Caco-2 (cell line): ENCODE data around the gene ATP13A1. TPM values are rescaled to one million over a fixed set of nuclear protein-coding genes. Genes with fewer than 3 reads are reported as not detected.

Source experiments
- BruUV-seq: library from RNA; stranded (reverse); fragments of 400-500 nt; replicated peaks from 2 replicates; lab custom pipeline; 2021; lab: Mats Ljungman, UMichigan
- CTCF ChIA-PET: fragments of 300-600 bp; sonication (Branson Sonifier 250); formaldehyde crosslinking; loops from one replicate; lab custom pipeline; 2022; ENCODE audit warnings: antibody characterized with exemption; lab: Charles Lee
- POLR2A ChIA-PET: fragments of 300-600 bp; sonication (Branson Sonifier 250); formaldehyde crosslinking; loops from one replicate; lab custom pipeline; 2022; ENCODE audit warnings: antibody characterized with exemption; lab: Charles Lee
- DNase-seq, 2 experiments: peaks; one replicate each; pipeline versions ENCODE4 v3.0.0 to v3.0.0-alpha.2; 2020 to 2022
- H3K27me3 ChIP-seq: replicated peaks from 2 replicates; pipeline ENCODE4 v1.6.0; 2011; ENCODE audit warnings: low read length; ENCODE audit not compliant: control insufficient read depth, insufficient read depth
- H3K36me3 ChIP-seq: 2 replicates; pipeline ENCODE4 v1.5.1; 2011; ENCODE audit warnings: low read length; ENCODE audit not compliant: control insufficient read depth, insufficient read depth
- H3K4me1 ChIP-seq: fragments of 250-450 bp; sonication (Bioruptor Pico); 2 replicates; pipeline ENCODE4 v1.5.1; 2020; ENCODE audit warnings: mild to moderate bottlenecking
- H3K4me3 ChIP-seq: 2 replicates; pipeline ENCODE4 v1.5.1; 2011; ENCODE audit warnings: low read depth, mild to moderate bottlenecking, control low read depth, low read length
- H3K9me3 ChIP-seq: fragments of 250-450 bp; sonication (Bioruptor Pico); 2 replicates; pipeline ENCODE4 v1.5.1; 2020; ENCODE audit warnings: mild to moderate bottlenecking, moderate library complexity
- H3K27ac Mint-ChIP-seq: one replicate; pipeline ENCODE4 v1.8.0; 2022; ENCODE audit warnings: mixed read lengths; ENCODE audit not compliant: unreplicated experiment
- H3K27me3 Mint-ChIP-seq: one replicate; pipeline ENCODE4 v1.8.0; 2022; ENCODE audit warnings: mixed read lengths; ENCODE audit not compliant: insufficient read depth, unreplicated experiment
- H3K36me3 Mint-ChIP-seq: one replicate; pipeline ENCODE4 v1.8.0; 2022; ENCODE audit warnings: mild to moderate bottlenecking, mixed read lengths; ENCODE audit not compliant: insufficient read depth, unreplicated experiment
- H3K4me1 Mint-ChIP-seq: one replicate; pipeline ENCODE4 v1.8.0; 2022; ENCODE audit warnings: low read depth, mixed read lengths; ENCODE audit not compliant: unreplicated experiment
- H3K4me3 Mint-ChIP-seq: one replicate; pipeline ENCODE4 v1.8.0; 2022; ENCODE audit warnings: mild to moderate bottlenecking, moderate library complexity, mixed read lengths; ENCODE audit not compliant: unreplicated experiment
- H3K9me3 Mint-ChIP-seq: one replicate; pipeline ENCODE4 v1.8.0; 2022; ENCODE audit warnings: mixed read lengths; ENCODE audit not compliant: unreplicated experiment
- CTCF ChIP-seq, 2 experiments: fragments of 200-600 bp in 1 of 2; IDR thresholded peaks; 1 replicate in 1 of 2; 2 replicates in 1 of 2; pipeline versions ENCODE4 v1.5.1 to v1.8.0; 2011 to 2022; ENCODE audit warnings: antibody characterized with exemption in 1 of 2, control low read depth in 1 of 2, inconsistent platforms in 1 of 2, low read depth in 1 of 2, low read length in 1 of 2, mild to moderate bottlenecking in 1 of 2, moderate library complexity in 1 of 2; ENCODE audit not compliant: insufficient read depth in 1 of 2, severe bottlenecking in 1 of 2, unreplicated experiment in 1 of 2
- intact Hi-C: fragments of 100-400 bp; cut with micrococcal nuclease; formaldehyde crosslinking; loops from one replicate; pipeline ENCODE4 v1.10.0; 2022; ENCODE audit not compliant: unreplicated experiment
- total RNA-seq: library from RNA; stranded (reverse); gene quantifications from 2 replicates; pipeline ENCODE4 v1.2.3, GENCODE V29; 2022

The ATP13A1 gene
- total RNA-seq, 1 experiment from 2014 or later: 83.0 TPM

- BruUV-seq: no TSS peak
- ChIA-PET POLR2A (no interaction called here), CTCF (interaction anchor here (0.6 kb wide), 1 partner anchor 448 kb away, joined by 6 read pairs; the partner anchor contains the start of gene NR2C2AP)
- no peaks in the 10 kb centered on the region for H3K9me3 ChIP-seq
- H3K4me3 ChIP-seq: no peak overlapping the region
- Mint-ChIP-seq H3K27me3 (no peaks in the 10 kb centered on the region), H3K36me3 (peaks cover 53% of the 10 kb centered on the region), H3K4me3 (no peak overlapping the region), H3K4me1 (no peaks in the 10 kb centered on the region), H3K9me3 (no peaks in the 10 kb centered on the region), H3K27ac (no peak overlapping the region)
- DNase-seq: no peak
- peaks cover 2% of the 10 kb centered on the region for H3K36me3 ChIP-seq
- H3K27me3 ChIP-seq: no peaks in the 10 kb centered on the region
- TF ChIP-seq CTCF (IDR thresholded peaks at IDR 0.05; ENCODE audit: insufficient read depth in 1 of 2, low read depth in 1 of 2, low read length in 1 of 2, severe bottlenecking in 1 of 2, unreplicated experiment in 1 of 2): no peak
- intact Hi-C loops: no loop called here
- H3K4me1 ChIP-seq: no peaks in the 10 kb centered on the region
Measured at GRCh38 chr19:19651076-19651475, 12.4 kb downstream of the ATP13A1 start.

- no peaks in the 10 kb centered on the region for H3K4me1 ChIP-seq
- H3K9me3 ChIP-seq: no peaks in the 10 kb centered on the region
- no peaks in the 10 kb centered on the region; the same call in none of the 2 replicates for H3K36me3 ChIP-seq
- no peaks in the 10 kb centered on the region for H3K4me1 Mint-ChIP-seq
- peaks cover 53% of the 10 kb centered on the region for H3K36me3 Mint-ChIP-seq
- ChIA-PET POLR2A (interaction anchor here (0.6 kb wide), 1 partner anchor 115 kb away, joined by 3 read pairs; no protein-coding TSS in a partner anchor), CTCF (no interaction called here)
- H3K9me3 Mint-ChIP-seq: no peaks in the 10 kb centered on the region
- H3K27me3 Mint-ChIP-seq: no peaks in the 10 kb centered on the region
- H3K27ac Mint-ChIP-seq: no peak overlapping the region
- no peaks in the 10 kb centered on the region for H3K27me3 ChIP-seq
- intact Hi-C loops: no loop called here
- H3K4me3 Mint-ChIP-seq: no peak overlapping the region
- no peak overlapping the region for H3K4me3 ChIP-seq
- no peak for TF ChIP-seq CTCF (IDR thresholded peaks at IDR 0.05; ENCODE audit: insufficient read depth in 1 of 2, low read depth in 1 of 2, low read length in 1 of 2, severe bottlenecking in 1 of 2, unreplicated experiment in 1 of 2)
- DNase-seq: no peak
- no TSS peak for BruUV-seq
Measured at GRCh38 chr19:19650331-19650730, 13.1 kb downstream of the ATP13A1 start.

- DNase-seq: no peak
- ChIA-PET POLR2A (no interaction called here), CTCF (no interaction called here)
- no peaks in the 10 kb centered on the region for H3K27me3 Mint-ChIP-seq
- Histone ChIP-seq H3K36me3 (no peaks in the 10 kb centered on the region; the same call in none of the 2 replicates), H3K27me3 (no peaks in the 10 kb centered on the region), H3K9me3 (no peaks in the 10 kb centered on the region), H3K4me1 (no peaks in the 10 kb centered on the region), H3K4me3 (no peak overlapping the region)
- H3K27ac Mint-ChIP-seq: no peak overlapping the region
- no peaks in the 10 kb centered on the region for H3K4me1 Mint-ChIP-seq
- no peak for TF ChIP-seq CTCF (IDR thresholded peaks at IDR 0.05; ENCODE audit: insufficient read depth in 1 of 2, low read depth in 1 of 2, low read length in 1 of 2, severe bottlenecking in 1 of 2, unreplicated experiment in 1 of 2)
- peaks cover 45% of the 10 kb centered on the region for H3K36me3 Mint-ChIP-seq
- H3K9me3 Mint-ChIP-seq: no peaks in the 10 kb centered on the region
- intact Hi-C loops: no loop called here
- no peak overlapping the region for H3K4me3 Mint-ChIP-seq
- no TSS peak for BruUV-seq
Measured at GRCh38 chr19:19649580-19649995, 13.9 kb downstream of the ATP13A1 start.
